Lower leg skin (tissue), 4 donors: ENCODE results near the gene KRTAP2-1. TPM values are rescaled to one million over a fixed set of nuclear protein-coding genes. Genes with fewer than 3 reads are reported as not detected.

Source experiments
- DNase-seq, 2 donors: peaks; one replicate each; pipeline ENCODE4 v3.0.0-alpha.2; 2019; ENCODE audit warnings: low spot score in 2 of 2
- H3K4me3 ChIP-seq: fragments of 200-600 bp; sonication (generic); 2 replicates; pipeline ENCODE4 v1.5.1; 2017; ENCODE audit warnings: mild to moderate bottlenecking, low read depth; ENCODE audit not compliant: poor library complexity, severe bottlenecking
- CTCF ChIP-seq, 3 donors: fragments of 450-650 bp; IDR thresholded peaks; one replicate each; pipeline ENCODE4 v1.5.1; 2016; ENCODE audit warnings: antibody characterized with exemption in 3 of 3, mild to moderate bottlenecking in 3 of 3, moderate library complexity in 2 of 3
- POLR2A ChIP-seq, 2 donors: fragments of 450-650 bp; IDR thresholded peaks; one replicate each; pipeline ENCODE4 v1.6.1; 2016 to 2017; ENCODE audit warnings: antibody characterized with exemption in 2 of 2, mild to moderate bottlenecking in 1 of 2, moderate library complexity in 1 of 2
- WGBS, 2 donors: methylation state at CpG; one replicate each; pipeline ENCODE4 v1.1.5; 2018; 5-methylcytosine and 5-hydroxymethylcytosine counted together
- intact Hi-C: fragments of 100-400 bp; cut with DNase I; formaldehyde crosslinking; loops from one replicate; pipeline ENCODE4 v1.15.0; 2023; ENCODE audit warnings: low total_unique reads
- total RNA-seq, 4 donors: library from RNA; depleted of rRNA; stranded (reverse); fragments of >200 nt; gene quantifications; one replicate each; pipeline ENCODE4 v1.1.0, GENCODE V29; 2016

KRTAP2-1 gene
- total RNA-seq, 4 donors from 2014 or later = 7.0 to 83.9 TPM; not detected in 2

DNA sequence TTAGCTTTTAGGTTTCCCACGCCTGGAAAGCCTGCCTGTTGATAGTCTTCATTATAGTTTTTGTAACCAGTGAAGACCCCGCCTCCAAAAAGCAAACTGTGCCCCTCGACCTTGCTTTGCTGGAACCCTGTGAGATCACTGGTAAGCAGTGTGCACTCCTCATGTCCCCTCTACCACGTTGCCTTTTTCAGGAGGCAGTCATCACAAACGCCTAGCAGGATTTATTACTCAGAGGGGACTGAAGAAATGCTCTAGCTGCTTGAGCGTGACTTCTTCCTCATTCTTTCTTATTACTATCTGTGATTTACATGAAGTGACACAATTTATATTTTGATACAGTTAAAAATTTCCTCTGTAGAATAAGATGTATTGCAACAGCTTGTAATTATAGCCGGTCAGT lies 31.7 kb downstream of the KRTAP2-1 start:
- TF ChIP-seq CTCF (IDR thresholded peaks at IDR 0.05) (no peak), POLR2A (IDR thresholded peaks at IDR 0.05) (no peak)
- intact Hi-C loops = no loop called here
- no peak for DNase-seq
- H3K4me3 ChIP-seq = no peak overlapping the region
- WGBS, 2 donors = 72 to 74% methylated on average over 7 of the region's 7 CpGs

GRCh38 chr17:41013606-41014005 lies 33.5 kb downstream of the KRTAP2-1 start:
- TF ChIP-seq CTCF (IDR thresholded peaks at IDR 0.05) = no peak
- no peak for TF ChIP-seq POLR2A (IDR thresholded peaks at IDR 0.05)
- 19 to 23% methylated on average over 1 of the region's 1 CpG for WGBS, 2 donors
- DNase-seq = no peak

GRCh38 chr17:41013181-41013580 lies 33.9 kb downstream of the KRTAP2-1 start:
- DNase-seq = no peak
- intact Hi-C loops = no loop called here
- no peak overlapping the region for H3K4me3 ChIP-seq
- 68 to 78% methylated on average over 3 of the region's 3 CpGs for WGBS, 2 donors
- TF ChIP-seq POLR2A (IDR thresholded peaks at IDR 0.05) (no peak), CTCF (IDR thresholded peaks at IDR 0.05) (no peak)

More at GRCh38 chr17:41013606-41014005, 33.5 kb downstream of the KRTAP2-1 start:
- no peak overlapping the region for H3K4me3 ChIP-seq
- intact Hi-C loops = no loop called here

DNA sequence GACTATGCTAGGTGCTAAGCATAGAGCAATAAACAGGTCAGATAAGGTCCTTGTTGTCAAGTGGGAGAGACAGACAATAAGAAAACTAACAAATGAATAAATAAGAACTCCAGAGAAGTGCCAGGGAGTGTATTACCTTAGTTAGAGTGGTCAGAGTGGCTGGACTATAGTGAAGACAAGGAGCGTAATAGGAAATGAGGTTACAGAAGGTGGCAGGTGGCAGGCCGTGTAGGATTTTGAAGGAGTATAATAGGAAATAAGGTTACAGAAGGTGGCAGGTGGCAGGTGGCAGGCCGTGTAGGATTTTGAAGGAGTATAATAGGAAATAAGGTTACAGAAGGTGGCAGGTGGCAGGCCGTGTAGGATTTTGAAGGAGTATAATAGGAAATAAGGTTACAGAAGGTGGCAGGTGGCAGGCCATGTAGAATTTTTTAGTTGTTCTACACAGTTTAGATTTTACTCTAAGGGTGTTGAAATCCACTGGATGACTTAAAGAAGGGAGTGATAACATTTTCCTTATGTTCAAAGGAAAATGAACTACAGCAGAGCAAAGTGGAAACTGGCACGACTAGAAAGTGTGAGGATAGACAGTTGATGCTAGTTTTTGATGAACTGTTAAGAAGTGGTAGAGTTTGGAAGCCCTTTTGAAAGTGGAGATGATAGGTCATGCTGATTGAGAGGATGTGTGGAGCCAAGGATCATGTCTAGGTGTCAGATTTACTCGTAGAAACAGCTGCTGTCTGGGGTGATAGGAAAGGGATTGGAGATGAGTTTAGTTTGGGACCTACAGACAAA lies 34.6 kb downstream of the KRTAP2-1 start:
- intact Hi-C loops = no loop called here
- 82 to 86% methylated on average over 6 of the region's 6 CpGs for WGBS, 2 donors

GRCh38 chr17:41010441-41010840 lies 36.7 kb downstream of the KRTAP2-1 start:
- no peak overlapping the region for H3K4me3 ChIP-seq
- no peak for DNase-seq
- intact Hi-C loops = no loop called here
- TF ChIP-seq POLR2A (IDR thresholded peaks at IDR 0.05) = no peak

More for the DNA sequence above, 34.6 kb downstream of the KRTAP2-1 start:
- H3K4me3 ChIP-seq = no peak overlapping the region
- DNase-seq = no peak
- TF ChIP-seq CTCF (IDR thresholded peaks at IDR 0.05) = no peak
- TF ChIP-seq POLR2A (IDR thresholded peaks at IDR 0.05) = no peak

- TF ChIP-seq POLR2A (IDR thresholded peaks at IDR 0.05) (no peak), CTCF (IDR thresholded peaks at IDR 0.05) (no peak)
- 85 to 95% methylated on average over 1 of the region's 1 CpG for WGBS, 2 donors
- no peak overlapping the region for H3K4me3 ChIP-seq
- DNase-seq = no peak
- intact Hi-C loops = no loop called here
Observed at GRCh38 chr17:41009936-41010335, 37.2 kb downstream of the KRTAP2-1 start.
